Stimulated activated CD8-positive, alpha-beta memory T cell treated with anti-CD3 and anti-CD28 coated beads, Interleukin-7, amount 100 ng/mL, for 24 hours (primary cell): Measurements from ENCODE around the gene ATP8A2.
"Not testable (repeated sequence)": the region's sequence is repeated elsewhere in the genome, so short reads cannot be mapped to it uniquely, and the experiment has no call there.

Experiments used
- DNase-seq: peaks from one replicate; pipeline ENCODE4 v3.0.0-alpha.2; 2020; ENCODE audit warnings: low read depth

ATP8A2 gene

DNA sequence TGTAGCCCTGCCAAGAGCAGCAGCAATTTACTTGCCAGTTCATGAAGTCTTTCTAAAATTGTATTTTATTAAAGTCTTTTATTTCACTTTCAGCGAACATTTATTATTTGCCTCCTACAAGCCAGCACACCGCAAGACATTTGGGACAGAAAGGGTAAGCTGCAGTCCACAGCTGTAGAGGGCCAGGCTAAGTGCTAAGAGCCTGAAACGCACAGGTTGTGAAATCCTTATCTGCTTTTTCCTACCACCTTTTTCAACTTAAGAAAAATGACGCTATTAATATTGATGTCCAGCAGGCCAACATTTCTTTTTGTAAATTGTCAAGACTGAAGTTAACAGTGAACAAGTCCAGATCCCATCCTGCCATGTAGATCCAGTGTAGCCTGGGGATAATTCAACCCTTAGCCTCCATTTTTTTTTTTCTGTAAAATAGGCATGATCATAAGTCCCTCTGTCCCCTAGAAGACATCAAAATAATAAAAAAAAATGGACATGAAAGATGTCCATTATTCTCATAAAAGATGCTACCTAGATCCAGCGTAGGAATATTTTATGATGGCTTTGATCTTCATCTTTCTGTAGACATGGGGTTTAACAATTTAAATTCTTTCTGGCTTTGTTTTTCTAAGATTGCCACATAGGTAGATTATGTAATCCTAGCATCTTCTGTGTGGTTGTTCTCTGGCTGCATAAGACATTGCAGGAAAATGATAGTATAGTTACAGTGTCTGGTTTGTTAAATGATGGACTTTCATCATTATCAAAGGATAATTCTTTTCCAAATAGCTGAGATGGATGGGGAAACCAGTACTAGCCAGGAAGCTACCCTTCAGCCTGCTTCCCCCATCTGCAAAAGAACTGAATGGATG, 551.7 kb downstream of the ATP8A2 start:
- no peak for DNase-seq

DNA sequence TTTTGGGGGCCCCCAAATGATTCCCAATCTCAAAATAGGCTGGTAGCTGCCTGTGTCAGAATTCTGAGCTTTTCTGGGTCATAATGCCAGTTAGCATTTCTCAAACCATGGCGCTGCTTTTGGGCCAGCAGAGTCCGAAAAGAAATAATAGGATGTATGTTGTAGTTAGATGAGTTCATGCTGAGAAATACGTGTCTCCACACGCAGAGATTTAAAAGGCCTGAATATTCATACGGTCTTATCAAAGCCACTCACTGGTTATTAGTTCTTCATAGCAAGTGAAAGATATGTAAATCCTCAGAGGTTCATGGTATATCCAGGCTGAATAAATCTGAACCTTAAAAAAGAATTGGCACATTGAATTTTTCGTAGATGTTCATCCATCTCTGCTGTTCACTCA, 555.6 kb downstream of the ATP8A2 start:
- DNase-seq: no peak

DNA sequence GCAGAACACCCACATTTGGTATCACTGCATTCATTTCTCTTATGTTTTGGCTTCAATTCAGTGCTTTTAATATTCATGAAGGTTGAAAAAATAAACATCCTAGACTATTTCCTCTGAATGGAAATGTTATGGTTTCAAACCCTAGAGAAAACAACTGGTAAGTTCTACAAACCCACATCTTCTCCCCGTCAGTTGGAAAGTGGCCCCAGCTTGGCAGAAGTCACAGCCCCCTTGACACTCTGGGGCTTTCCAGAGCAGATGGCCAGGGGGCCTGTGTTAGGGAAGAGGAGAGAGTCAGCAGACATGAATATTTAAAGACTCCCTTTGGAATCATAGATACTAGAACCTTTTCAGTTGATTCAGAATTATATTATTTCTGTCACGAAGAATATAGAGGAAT, 556.2 kb downstream of the ATP8A2 start:
- DNase-seq: no peak

DNA sequence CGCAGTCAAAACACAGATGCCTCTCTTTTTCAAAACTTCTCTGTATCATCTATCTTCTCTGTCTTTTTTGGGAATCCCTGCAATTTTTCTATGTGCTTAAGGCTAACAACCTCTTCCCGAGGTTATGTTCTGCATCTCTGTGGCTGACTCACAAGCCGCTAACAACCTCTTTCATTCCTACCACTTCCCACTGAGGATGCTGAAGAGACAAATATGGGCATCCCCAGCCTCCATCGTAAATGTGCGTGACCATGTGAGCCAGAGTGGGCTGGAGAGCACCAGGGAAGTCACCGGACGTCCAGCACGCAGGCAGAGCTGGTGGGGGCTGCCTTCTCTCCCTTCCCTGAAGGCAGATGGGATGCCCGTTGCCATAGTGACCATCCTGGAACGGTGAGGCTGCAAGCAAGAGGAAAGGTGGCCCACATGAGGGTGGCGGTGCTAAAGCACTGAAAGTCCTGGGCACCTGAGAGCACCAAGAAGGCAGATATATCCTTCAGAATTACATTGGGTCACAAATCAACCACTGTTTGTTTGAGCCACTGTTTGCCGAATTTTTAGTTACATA, 557.2 kb downstream of the ATP8A2 start:
- DNase-seq: no peak

DNA sequence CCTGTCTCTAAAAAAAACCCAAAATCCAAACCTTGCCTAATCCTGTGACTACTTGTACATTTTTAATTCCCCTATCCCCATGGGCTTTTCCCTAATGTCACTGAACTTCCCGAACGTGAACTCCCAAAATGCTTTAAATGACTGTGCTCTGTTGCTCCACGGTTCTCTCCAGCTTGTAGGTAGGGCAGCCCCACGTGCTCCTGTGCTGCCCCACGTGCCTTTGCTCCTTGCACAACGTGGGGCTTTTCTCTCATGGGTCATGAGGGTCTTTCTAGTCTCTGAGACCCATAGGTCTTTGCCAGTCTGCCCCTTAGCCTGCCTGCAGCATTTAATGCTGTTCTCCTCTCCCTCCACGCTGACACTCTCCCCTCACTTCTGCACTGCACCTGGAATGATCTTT, 558.0 kb downstream of the ATP8A2 start:
- no peak for DNase-seq

DNA sequence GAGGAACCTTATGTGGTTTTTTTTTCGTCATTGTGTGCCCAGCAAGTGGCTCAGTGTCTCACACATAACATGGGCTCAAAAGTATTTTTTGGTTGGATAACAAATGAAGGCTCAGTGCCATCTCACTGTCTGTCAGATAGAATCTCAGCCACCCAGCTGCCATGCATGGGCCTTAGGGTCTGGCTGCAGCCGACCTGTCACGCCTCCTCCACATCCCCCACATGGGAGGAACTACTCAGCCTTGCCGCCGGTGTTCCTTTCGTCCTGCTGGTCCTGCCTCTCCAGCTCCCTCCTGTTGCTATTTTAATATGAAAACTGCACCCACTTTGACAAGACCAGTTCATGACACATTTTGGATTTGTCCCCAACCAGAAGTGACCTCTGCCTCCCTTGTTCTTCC, 558.9 kb downstream of the ATP8A2 start:
- DNase-seq: no peak

DNA sequence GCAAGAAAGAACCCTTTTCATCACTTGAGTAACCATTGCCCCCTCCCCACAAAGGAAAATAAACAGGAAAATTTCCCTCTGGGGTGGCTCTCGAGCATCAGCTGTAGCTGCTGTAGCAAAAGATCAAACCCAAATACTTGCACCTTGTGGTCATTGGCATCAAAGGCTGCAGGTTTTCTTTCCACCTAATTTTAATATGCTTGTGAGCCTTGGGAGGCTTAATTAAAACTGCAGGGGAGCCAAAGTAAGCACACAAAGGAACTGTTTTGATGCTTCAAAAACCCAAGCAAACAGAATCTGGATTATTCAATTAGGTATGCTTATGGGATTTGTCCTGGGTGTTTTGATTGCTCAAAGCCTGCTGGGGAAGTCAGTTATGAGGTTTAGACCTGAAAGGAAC, 560.6 kb downstream of the ATP8A2 start:
- no peak for DNase-seq

DNA sequence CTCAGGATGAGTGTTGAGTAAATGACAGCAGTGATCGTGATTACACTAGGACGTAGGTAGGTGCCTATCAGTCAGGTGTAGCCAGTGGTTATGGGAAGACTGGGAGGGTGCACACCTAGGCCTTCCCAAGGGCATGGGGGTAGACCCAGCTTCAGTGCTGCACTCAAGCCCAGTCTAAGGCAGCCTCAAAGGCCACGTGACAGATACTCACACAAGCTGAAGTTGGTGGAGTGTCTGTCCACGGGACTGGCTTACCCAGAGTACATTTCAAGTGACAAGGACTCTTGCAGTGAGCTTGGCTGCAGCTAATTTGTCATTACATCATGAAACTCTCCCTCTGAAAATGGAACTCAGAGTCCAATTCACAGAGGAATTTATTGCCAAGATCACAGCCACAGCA, 561.7 kb downstream of the ATP8A2 start:
- DNase-seq: no peak

DNA sequence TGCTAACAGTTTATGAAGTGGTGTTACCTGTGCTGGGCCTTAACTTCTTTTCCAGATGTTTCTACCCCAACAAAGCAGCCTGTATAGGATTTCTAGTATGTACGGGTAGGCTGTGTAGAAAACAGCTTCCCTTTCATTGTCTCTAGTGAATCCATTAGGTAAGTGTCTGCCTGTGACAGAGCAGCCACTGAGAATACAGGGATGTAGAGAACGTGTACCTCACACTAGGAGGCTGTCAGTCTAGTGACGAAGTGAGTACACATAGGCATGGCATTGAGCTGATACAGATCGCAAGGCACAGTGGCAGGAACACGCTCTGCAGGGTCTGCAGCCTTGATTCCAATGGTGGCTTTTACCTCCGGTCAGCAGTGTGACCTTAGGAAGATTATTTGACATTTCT, 562.4 kb downstream of the ATP8A2 start:
- DNase-seq: no peak

DNA sequence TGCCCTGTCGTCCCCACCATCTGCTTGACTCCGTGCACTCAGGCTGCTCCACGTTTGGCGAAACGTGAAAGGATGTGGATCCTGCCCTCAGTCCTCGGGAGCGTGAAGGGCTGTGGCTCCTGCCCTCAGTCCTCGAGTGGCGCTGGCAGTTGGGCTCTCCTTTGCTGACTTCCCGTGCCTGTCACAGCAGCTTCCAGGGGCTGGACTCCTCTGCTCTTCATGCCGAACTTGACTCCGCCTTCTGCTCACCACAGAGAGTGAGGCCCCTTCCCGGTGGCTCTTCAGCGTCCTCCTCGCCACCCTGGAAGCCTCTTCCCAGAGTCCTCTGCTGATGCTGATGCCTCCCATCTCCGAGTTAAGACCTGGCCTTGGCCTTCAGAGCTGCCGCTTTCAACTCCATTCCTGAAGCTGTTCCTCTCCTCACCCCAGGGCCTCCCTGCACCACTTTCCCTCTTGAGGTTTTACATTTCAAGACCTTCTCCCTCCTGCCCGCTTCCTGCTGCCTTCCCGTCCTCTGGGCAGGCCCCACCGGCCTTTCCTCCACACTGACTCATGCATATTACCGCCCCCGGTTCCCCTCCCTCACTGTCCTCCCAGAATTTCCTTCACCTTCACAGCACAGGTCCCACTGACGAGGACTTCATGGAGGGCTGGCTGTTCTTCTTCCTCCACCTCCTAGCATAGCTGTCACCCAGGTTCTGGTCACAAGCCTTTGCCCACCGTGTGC, 568.4 kb downstream of the ATP8A2 start:
- DNase-seq: no peak

DNA sequence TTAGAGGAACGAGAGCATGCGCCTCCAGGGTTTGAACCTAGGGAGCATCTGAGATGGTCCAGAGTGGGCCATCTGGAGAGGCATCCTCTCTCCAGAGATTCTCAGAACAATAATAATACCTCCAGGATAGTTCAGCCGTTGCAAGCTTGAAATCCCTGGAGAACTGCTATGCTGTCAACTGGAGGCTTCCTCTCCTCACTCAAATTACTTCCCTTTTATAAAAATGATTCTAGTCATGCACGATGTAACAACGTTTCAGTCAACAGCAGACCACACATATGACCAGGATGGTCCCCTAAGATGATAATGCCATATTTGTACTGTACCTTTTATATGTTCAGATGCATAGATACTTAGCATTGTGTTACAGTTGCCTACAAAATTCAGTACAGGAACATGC, 571.3 kb downstream of the ATP8A2 start:
- no peak for DNase-seq

DNA sequence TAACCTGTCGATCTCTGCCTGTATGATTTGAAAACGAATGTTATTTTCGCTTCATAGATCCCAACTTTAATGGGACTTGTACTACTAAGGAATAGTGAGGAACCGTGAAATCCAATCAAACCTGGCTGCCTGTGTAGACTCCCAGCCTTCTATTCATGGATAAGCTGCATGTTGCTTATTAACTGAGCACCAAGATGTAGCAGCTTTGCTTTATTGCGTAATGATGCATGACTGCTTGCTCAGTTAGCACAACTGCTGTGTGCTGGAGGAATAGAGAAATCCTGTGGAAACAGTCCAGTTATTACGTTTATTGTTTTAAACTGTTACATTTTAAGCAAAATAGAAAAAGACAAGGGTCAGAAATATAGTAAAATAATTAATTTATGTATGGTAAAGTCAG, 571.9 kb downstream of the ATP8A2 start:
- no peak for DNase-seq

DNA sequence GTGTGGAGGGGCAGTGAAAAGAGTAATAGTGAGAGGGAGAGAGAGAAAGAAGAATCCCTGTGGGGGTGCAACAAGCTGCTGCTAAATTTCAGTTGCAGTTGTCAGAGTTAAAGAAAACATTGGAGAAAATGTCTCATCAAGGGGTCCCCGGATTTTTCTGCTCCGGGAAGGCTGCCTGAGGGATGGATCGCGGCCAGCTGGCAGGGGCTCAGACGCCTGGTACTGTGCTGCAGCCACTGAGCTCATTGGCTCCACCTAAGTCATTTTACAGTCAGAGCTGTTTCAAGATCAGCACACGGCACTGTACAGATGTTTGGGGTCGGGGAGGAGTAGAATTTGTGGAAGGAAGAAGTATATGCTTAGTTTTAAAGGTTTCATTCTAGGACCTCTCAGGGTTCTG, 573.8 kb downstream of the ATP8A2 start:
- no peak for DNase-seq

DNA sequence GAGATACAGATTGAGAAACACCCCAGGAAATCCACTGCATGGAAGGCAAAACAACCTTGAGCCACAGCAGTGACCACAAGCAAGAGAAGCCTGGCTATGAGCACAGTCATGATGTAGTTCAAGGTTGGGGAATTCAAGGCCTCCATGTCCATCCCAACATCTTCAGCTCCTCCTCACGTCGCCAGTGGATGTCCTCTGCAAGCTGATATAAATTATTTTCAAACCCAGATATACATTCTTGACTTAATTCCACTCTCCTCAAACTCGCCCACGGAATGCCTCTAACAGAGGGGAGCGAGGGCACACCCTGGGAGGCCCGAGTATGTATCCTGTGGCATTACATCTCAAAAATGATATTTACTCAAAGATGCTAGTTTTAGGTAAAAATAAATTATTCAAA, 574.5 kb downstream of the ATP8A2 start:
- no peak for DNase-seq

DNA sequence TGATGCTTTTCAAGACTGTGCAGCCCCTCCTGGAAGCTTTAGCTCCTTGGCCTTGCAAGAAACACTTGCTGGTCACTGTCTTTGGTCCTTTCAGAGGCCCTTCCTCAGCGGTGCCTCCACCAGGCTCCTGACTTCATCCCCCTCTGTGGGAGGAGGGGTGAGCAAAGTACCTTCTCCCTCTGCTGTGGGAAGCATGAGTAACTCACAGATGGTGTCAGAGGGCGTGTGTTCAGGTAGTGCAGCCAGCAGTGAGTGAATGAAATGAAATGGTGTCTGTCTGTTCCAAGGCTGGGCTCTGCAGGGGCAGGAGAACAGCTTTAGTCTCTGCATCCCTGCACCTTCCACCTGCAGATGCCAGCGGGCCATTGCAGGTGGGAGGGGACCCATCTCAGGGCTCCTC, 577.1 kb downstream of the ATP8A2 start:
- DNase-seq: no peak

DNA sequence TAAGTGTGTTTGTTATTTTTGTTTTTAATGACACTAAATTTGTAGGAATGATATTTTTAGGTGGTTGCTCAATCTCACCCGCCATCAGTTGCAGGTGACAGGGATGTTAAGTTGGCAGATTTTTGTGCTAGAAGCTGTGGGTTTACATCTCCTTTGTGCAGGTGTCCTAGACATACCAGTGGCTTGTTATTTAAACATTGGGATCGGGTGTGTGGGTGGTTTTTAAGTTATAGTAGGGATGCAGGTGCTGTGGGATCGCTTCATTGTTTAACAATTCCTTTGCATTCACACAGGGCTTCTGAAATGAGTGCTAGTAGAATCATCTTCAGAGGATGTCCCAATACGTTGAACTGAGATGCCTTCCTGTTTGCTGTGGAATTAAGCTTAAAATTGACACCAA, 580.1 kb downstream of the ATP8A2 start:
- DNase-seq: no peak

DNA sequence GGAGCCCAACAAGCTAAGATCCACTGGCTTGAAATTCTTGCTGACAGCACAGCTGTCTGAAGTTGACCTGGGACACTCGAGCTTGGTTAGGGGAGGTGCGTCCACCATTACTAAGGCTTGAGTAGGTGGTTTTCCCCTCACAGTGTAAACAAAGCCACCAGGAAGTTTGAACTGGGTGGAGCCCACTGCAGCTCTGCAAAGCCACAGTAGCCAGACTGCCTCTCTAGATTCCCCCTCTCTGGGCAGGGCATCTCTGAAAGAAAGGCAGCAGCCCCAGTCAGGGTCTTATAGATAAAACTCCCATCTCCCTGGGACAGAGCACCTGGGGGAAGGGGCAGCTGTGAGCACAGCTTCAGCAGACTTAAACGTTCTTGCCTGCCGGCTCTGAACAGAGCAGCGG, 582.3 kb downstream of the ATP8A2 start:
- DNase-seq: not testable (repeated sequence)

DNA sequence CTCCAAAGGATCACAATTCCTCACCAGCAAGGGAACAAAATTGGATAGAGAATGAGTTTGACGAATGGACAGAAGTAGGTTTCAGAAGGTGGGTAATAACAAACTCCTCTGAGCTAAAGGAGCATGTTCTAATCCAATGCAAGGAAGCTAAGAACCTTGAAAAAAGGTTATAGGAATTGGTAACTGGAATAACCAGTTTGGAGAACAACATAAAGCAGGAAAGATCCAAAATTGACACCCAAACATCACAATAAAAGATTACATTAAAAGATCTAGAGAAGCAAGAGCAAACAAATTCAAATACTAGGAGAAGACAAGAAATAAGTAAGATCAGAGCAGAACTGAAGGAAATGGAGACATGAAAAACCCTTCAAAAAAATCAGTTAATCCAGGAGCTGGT, 583.2 kb downstream of the ATP8A2 start:
- DNase-seq: not testable (repeated sequence)

DNA sequence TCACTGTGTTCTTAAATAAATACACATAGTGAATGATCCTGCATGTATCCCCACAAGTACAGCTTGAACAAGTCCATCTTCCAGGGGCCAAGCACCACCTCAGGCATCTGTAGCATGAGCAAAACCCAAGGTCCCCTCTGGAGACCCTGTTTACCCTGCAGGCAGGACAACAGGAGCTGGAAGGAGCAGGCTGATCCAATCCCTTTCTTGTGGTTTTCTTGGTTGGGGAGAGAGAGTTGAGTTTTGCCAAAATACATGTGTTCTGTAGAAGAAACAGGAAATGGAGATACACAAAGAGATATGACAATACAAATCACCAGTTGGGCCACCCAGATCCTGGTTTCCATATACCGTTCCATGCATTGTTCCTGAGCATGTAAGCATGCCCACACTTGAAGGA, 587.2 kb downstream of the ATP8A2 start:
- no peak for DNase-seq

DNA sequence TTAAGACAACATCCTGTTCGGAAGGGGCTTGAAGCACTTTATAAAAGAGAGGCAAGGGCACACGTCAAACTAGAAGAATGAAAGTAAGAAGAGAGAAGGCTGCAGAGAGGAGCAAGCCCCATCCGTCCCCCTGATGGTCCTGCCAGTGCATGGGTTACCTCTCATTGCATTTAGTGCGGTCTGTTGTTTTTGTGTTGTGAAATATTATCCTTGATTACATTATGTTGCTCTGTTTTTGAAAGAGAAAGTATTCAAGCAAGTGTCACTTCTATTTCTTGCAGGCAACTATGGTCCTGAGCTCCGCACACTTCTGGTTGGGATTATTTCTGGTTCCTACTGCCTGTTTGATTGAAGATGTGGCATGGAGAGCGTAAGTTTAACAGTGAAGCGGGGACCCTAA, 589.5 kb downstream of the ATP8A2 start:
- DNase-seq: no peak

DNA sequence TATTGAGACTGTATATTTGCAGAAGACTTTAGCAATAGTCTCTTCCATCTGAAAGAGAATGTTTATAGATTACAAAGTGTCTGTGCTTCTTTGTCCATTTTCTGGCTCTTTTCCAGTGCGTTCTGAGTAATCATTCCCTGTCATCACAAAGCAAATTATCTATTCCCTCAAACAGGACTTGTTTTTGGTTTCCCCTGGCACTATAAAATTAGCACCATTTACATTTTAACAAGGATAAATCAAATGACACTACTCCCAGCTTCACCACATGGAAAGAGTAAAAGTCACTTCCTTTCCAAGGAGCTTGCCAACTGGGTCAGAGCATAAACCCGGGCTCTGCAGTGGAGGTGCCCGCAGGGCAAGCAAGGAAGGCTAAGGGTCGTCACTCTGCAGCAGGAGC, 591.9 kb downstream of the ATP8A2 start:
- DNase-seq: no peak

DNA sequence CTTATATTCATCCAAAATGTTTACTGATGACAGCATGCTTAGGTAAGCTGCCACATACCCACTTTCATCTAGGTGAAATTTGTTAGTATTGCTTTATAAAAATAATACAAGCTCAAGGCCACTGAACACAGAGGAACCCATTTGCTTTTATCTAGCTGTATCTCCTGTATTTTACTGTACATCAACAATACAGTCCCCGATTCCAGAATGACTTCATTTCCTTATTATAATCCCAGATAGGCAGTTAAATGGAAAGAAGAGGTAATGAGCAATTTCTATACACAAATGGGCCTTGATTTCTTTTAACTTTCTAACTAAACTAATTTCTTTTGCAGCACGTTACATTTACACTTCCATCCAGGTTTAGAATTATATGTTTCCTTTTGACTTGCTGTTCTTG, 593.8 kb downstream of the ATP8A2 start:
- DNase-seq: no peak

DNA sequence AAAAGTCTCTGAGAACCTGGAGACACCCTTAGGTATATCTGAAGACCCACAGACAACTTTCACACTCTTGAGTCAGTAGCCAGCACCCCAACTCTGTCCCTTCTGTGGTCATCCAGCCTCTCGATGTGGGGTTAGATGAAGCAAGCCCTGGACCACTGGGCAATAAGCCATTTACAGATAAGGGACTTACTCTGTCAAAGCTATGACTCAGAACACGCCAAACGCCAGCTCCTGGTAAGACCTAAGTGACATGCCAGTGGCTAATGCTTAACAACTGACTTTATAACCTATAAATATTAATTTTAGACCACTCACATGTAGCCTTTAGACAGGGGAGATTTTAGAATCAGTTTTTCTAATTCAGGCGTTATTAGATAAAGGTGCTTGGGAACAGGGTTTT, 594.3 kb downstream of the ATP8A2 start:
- DNase-seq: no peak
